ENCODE data around the gene TUBB6.
A peak's percentile ranks its signal among the peaks of the same experiment; 100 is the strongest.

The TUBB6 gene

GRCh38 chr18:12307701-12308385 lies at the start of gene TUBB6:
Gene TUBB6 (plus strand): TSS chr18:12308241. CDS start chr18:12308293, 52 bp downstream.
- peak; percentile 97 for DNase-seq (ENCODE audit: low spot score)
- TF ChIP-seq CTCF (IDR thresholded peaks at IDR 0.05; ENCODE audit: extremely low read depth, missing control alignments) = no peak

- TF ChIP-seq CTCF (IDR thresholded peaks at IDR 0.05; ENCODE audit: extremely low read depth, missing control alignments) = no peak
- no peak for DNase-seq (ENCODE audit: low spot score)
Observed at GRCh38 chr18:12258719-12259705, 49.0 kb upstream of the TUBB6 start.

- TF ChIP-seq CTCF (IDR thresholded peaks at IDR 0.05; ENCODE audit: extremely low read depth, missing control alignments) = no peak
- no peak for DNase-seq (ENCODE audit: low spot score)
Observed at GRCh38 chr18:12262748-12263147, 45.3 kb upstream of the TUBB6 start.

- DNase-seq (ENCODE audit: low spot score) = no peak
- TF ChIP-seq CTCF (IDR thresholded peaks at IDR 0.05; ENCODE audit: extremely low read depth, missing control alignments) = no peak
Observed at GRCh38 chr18:12264864-12265263, 43.2 kb upstream of the TUBB6 start.

GRCh38 chr18:12271376-12272235 lies 36.4 kb upstream of the TUBB6 start:
- peak; percentile 86 for DNase-seq (ENCODE audit: low spot score)
- TF ChIP-seq CTCF (IDR thresholded peaks at IDR 0.05; ENCODE audit: extremely low read depth, missing control alignments) = peak; percentile 55

GRCh38 chr18:12274793-12275192 lies 33.2 kb upstream of the TUBB6 start:
- no peak for TF ChIP-seq CTCF (IDR thresholded peaks at IDR 0.05; ENCODE audit: extremely low read depth, missing control alignments)
- DNase-seq (ENCODE audit: low spot score) = no peak
